H9 (cell line): ENCODE measurements around the gene CNDP1. TPM values are rescaled to one million over a fixed set of nuclear protein-coding genes. Genes with fewer than 3 reads are reported as not detected.

Source experiments
- DNase-seq: peaks from one replicate; pipeline ENCODE4 v3.0.0-alpha.2; 2017
- H2AFZ ChIP-seq: one replicate; pipeline ENCODE4 v1.6.1; 2013; ENCODE audit warnings: mild to moderate bottlenecking, low read length, control low read depth, moderate library complexity
- H2AK5ac ChIP-seq: 2 replicates; pipeline ENCODE4 v1.6.1; 2013; ENCODE audit warnings: low read length, control low read depth, mixed read lengths; ENCODE audit not compliant: insufficient read length
- H2BK120ac ChIP-seq: one replicate; pipeline ENCODE4 v1.6.1; 2013; ENCODE audit warnings: low read depth, mild to moderate bottlenecking, low read length, control low read depth, inconsistent platforms; ENCODE audit not compliant: poor library complexity, severe bottlenecking
- H2BK12ac ChIP-seq: 2 replicates; pipeline ENCODE4 v1.6.1; 2013; ENCODE audit warnings: low read length, control low read depth, mixed read lengths, low read depth; ENCODE audit not compliant: insufficient read length
- H2BK15ac ChIP-seq: 2 replicates; pipeline ENCODE4 v1.6.1; 2013; ENCODE audit warnings: low read depth, low read length, control low read depth
- H2BK20ac ChIP-seq: one replicate; pipeline ENCODE4 v1.6.1; 2013; ENCODE audit warnings: low read depth, mild to moderate bottlenecking, low read length, control low read depth, inconsistent platforms; ENCODE audit not compliant: poor library complexity, severe bottlenecking
- H2BK5ac ChIP-seq: 2 replicates; pipeline ENCODE4 v1.6.1; 2013; ENCODE audit warnings: low read length, control low read depth, mixed read lengths; ENCODE audit not compliant: insufficient read length
- H3K14ac ChIP-seq: 2 replicates; pipeline ENCODE4 v1.6.1; 2013; ENCODE audit warnings: low read length, control low read depth; ENCODE audit not compliant: insufficient read depth
- H3K18ac ChIP-seq: 2 replicates; pipeline ENCODE4 v1.6.1; 2013; ENCODE audit warnings: low read depth, mild to moderate bottlenecking, mixed read lengths, low read length, control low read depth; ENCODE audit not compliant: insufficient read length
- H3K23ac ChIP-seq: 2 replicates; pipeline ENCODE4 v1.6.1; 2013; ENCODE audit warnings: low read length, control low read depth, mixed read lengths, low read depth; ENCODE audit not compliant: insufficient read length
- H3K23me2 ChIP-seq: 2 replicates; pipeline ENCODE4 v1.6.1; 2013; ENCODE audit warnings: low read depth, mild to moderate bottlenecking, mixed read lengths, low read length, control low read depth; ENCODE audit not compliant: insufficient read length, poor library complexity, severe bottlenecking
- H3K27ac ChIP-seq: 2 replicates; pipeline ENCODE4 v1.5.1; 2013; ENCODE audit warnings: low read length, control low read depth, mixed read lengths, low read depth; ENCODE audit not compliant: insufficient read length
- H3K27me3 ChIP-seq: 2 replicates; pipeline ENCODE4 v1.6.1; 2013; ENCODE audit warnings: low read length, control low read depth, inconsistent platforms; ENCODE audit not compliant: insufficient read depth
- H3K4ac ChIP-seq: 2 replicates; pipeline ENCODE4 v1.6.1; 2013; ENCODE audit warnings: low read depth, mild to moderate bottlenecking, control low read depth, inconsistent platforms, low read length, moderate library complexity
- H3K4me1 ChIP-seq: 2 replicates; pipeline ENCODE4 v1.6.1; 2013; ENCODE audit warnings: low read length, control low read depth, inconsistent platforms; ENCODE audit not compliant: insufficient read depth
- H3K4me2 ChIP-seq: 2 replicates; pipeline ENCODE4 v1.6.1; 2013; ENCODE audit warnings: low read length, control low read depth, mixed read lengths; ENCODE audit not compliant: insufficient read length, insufficient read depth
- H3K56ac ChIP-seq: 2 replicates; pipeline ENCODE4 v1.6.1; 2013; ENCODE audit warnings: low read depth, mild to moderate bottlenecking, mixed read lengths, low read length, control low read depth; ENCODE audit not compliant: insufficient read length
- H3K79me1 ChIP-seq: 2 replicates; pipeline ENCODE4 v1.6.1; 2013; ENCODE audit warnings: low read depth, mild to moderate bottlenecking, moderate library complexity, low read length, control low read depth, inconsistent platforms; ENCODE audit not compliant: insufficient read depth, poor library complexity, severe bottlenecking
- H3K79me2 ChIP-seq: 2 replicates; pipeline ENCODE4 v1.6.1; 2013; ENCODE audit warnings: low read length, control low read depth, inconsistent platforms; ENCODE audit not compliant: insufficient read depth
- H3K9ac ChIP-seq: 2 replicates; pipeline ENCODE4 v1.6.1; 2013; ENCODE audit warnings: low read length, control low read depth, mixed read lengths; ENCODE audit not compliant: insufficient read length; ENCODE audit errors: extremely low read depth
- H3K9me3 ChIP-seq: one replicate; pipeline ENCODE4 v1.6.1; 2013; ENCODE audit warnings: low read depth, low read length, inconsistent platforms; ENCODE audit not compliant: control insufficient read depth
- H3T11ph ChIP-seq: one replicate; pipeline ENCODE4 v1.6.1; 2013; ENCODE audit warnings: mild to moderate bottlenecking, low read length, control low read depth, inconsistent platforms
- H4K20me1 ChIP-seq: one replicate; pipeline ENCODE4 v1.6.1; 2013; ENCODE audit not compliant: control insufficient read depth, insufficient read length, insufficient read depth
- H4K5ac ChIP-seq: 2 replicates; pipeline ENCODE4 v1.6.1; 2013; ENCODE audit warnings: low read depth, mild to moderate bottlenecking, mixed read lengths, low read length, control low read depth; ENCODE audit not compliant: insufficient read length
- H4K8ac ChIP-seq: replicated peaks from 2 replicates; pipeline ENCODE4 v1.6.1; 2013; ENCODE audit warnings: low read length, control low read depth, mixed read lengths, low read depth; ENCODE audit not compliant: insufficient read length
- H4K91ac ChIP-seq: 2 replicates; pipeline ENCODE4 v1.6.1; 2013; ENCODE audit warnings: low read depth, mild to moderate bottlenecking, moderate library complexity, mixed read lengths, low read length, control low read depth; ENCODE audit not compliant: insufficient read length
- H3K27ac Mint-ChIP-seq, 3 experiments: 2 replicates in 2 of 3; 3 replicates in 1 of 3; pipeline ENCODE4 v1.8.0; 2020 to 2021; ENCODE audit warnings: mixed read lengths in 3 of 3, mild to moderate bottlenecking in 1 of 3, moderate library complexity in 1 of 3
- H3K27me3 Mint-ChIP-seq: 2 replicates; pipeline ENCODE4 v1.8.0; 2021; ENCODE audit warnings: low read depth, mild to moderate bottlenecking, moderate library complexity, mixed read lengths
- H3K36me3 Mint-ChIP-seq, 3 experiments: 2 replicates in 2 of 3; 3 replicates in 1 of 3; pipeline ENCODE4 v1.8.0; 2020 to 2021; ENCODE audit warnings: low read depth in 3 of 3, mixed read lengths in 3 of 3; ENCODE audit not compliant: insufficient read depth in 1 of 3
- H3K4me1 Mint-ChIP-seq, 2 experiments: 2 replicates each; pipeline ENCODE4 v1.8.0; 2020; ENCODE audit warnings: mixed read lengths in 2 of 2
- H3K4me3 Mint-ChIP-seq, 2 experiments: 2 replicates in 1 of 2; 3 replicates in 1 of 2; pipeline ENCODE4 v1.8.0; 2020 to 2021; ENCODE audit warnings: mild to moderate bottlenecking in 2 of 2, mixed read lengths in 2 of 2, moderate library complexity in 1 of 2
- H3K9me3 Mint-ChIP-seq, 2 experiments: 2 replicates in 1 of 2; 3 replicates in 1 of 2; pipeline ENCODE4 v1.8.0; 2020; ENCODE audit warnings: mild to moderate bottlenecking in 2 of 2, mixed read lengths in 2 of 2, moderate library complexity in 1 of 2
- WGBS: extraction: QIAGEN DNeasy Blood & Tissue Kit; methylation state at CpG from one replicate; pipeline ENCODE4 v1.1.7; 2013; ENCODE audit warnings: missing lambda C conversion rate, low lambda C conversion rate, mixed read lengths; ENCODE audit not compliant: insufficient read length; ENCODE audit errors: extremely low coverage; 5-methylcytosine and 5-hydroxymethylcytosine counted together
- total RNA-seq: library from RNA; stranded (reverse); gene quantifications from 2 replicates; pipeline ENCODE4 v1.2.1, GENCODE V29; 2021
- TF ChIP-seq, protein P1 (sequence below): fragments of 200-600 bp; sonication (generic); conservative IDR thresholded peaks from 3 replicates; pipeline ENCODE4 v1.8.0; 2021; ENCODE audit warnings: antibody characterized with exemption, mild to moderate bottlenecking

CNDP1 gene
- total RNA-seq, 1 experiment from 2014 or later: not detected

- Histone ChIP-seq H4K91ac (no peak overlapping the region), H3K27me3 (no peaks in the 10 kb centered on the region), H2AFZ (no peak overlapping the region), H2BK20ac (no peak overlapping the region), H3K4me1 (no peaks in the 10 kb centered on the region), H3K9ac (no peak overlapping the region), H4K8ac (no peak overlapping the region), H3K79me2 (no peaks in the 10 kb centered on the region), H4K20me1 (no peaks in the 10 kb centered on the region), H2BK120ac (no peak overlapping the region), H3K14ac (no peak overlapping the region), H4K5ac (no peak overlapping the region), H2BK5ac (no peak overlapping the region), H3K23me2 (no peaks in the 10 kb centered on the region), H2AK5ac (no peak overlapping the region), H3K56ac (no peak overlapping the region), H2BK12ac (no peak overlapping the region), H3K79me1 (no peaks in the 10 kb centered on the region), H3K23ac (no peak overlapping the region), H3K4me2 (no peak overlapping the region), H3K27ac (no peak overlapping the region), H2BK15ac (no peak overlapping the region), H3K18ac (no peak overlapping the region), H3K4ac (no peak overlapping the region), H3T11ph (no peak overlapping the region), H3K9me3 (no peaks in the 10 kb centered on the region)
- Mint-ChIP-seq H3K4me3 (no peak overlapping the region), H3K27me3 (peaks cover 11% of the 10 kb centered on the region), H3K27ac (no peak overlapping the region), H3K36me3 (no peaks in the 10 kb centered on the region; a peak in 1 of 7 replicates), H3K9me3 (peaks cover 5 to 10% of the 10 kb centered on the region in 2 experiments; a peak in 4 of 5 replicates), H3K4me1 (no peaks in the 10 kb centered on the region)
- DNase-seq: no peak
- no CpG with 5 or more reads among the region's 11 CpGs for WGBS
- TF ChIP-seq, protein P1, sequence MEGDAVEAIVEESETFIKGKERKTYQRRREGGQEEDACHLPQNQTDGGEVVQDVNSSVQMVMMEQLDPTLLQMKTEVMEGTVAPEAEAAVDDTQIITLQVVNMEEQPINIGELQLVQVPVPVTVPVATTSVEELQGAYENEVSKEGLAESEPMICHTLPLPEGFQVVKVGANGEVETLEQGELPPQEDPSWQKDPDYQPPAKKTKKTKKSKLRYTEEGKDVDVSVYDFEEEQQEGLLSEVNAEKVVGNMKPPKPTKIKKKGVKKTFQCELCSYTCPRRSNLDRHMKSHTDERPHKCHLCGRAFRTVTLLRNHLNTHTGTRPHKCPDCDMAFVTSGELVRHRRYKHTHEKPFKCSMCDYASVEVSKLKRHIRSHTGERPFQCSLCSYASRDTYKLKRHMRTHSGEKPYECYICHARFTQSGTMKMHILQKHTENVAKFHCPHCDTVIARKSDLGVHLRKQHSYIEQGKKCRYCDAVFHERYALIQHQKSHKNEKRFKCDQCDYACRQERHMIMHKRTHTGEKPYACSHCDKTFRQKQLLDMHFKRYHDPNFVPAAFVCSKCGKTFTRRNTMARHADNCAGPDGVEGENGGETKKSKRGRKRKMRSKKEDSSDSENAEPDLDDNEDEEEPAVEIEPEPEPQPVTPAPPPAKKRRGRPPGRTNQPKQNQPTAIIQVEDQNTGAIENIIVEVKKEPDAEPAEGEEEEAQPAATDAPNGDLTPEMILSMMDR: no peak
Observed at GRCh38 chr18:74539289-74539688, 5.0 kb downstream of the CNDP1 start.
